Thoracic aorta (tissue), 2 donors: ENCODE measurements around the gene ZBTB26. TPM values are rescaled to one million over a fixed set of nuclear protein-coding genes. Genes with fewer than 3 reads are reported as not detected.

ENCODE experiments used
- ATAC-seq: fragments of 150-250 bp; one replicate; pipeline ENCODE4 v1.8.0; 2017; ENCODE audit warnings: low read depth; ENCODE audit not compliant: insufficient number of reproducible peaks, low FRiP score
- DNase-seq: peaks from one replicate; pipeline ENCODE4 v3.0.0-alpha.2; 2020; ENCODE audit warnings: low spot score
- H3K27ac ChIP-seq, 2 donors: fragments of 200-600 bp; sonication (generic); 1 replicate in 1 of 2; 2 replicates in 1 of 2; pipeline ENCODE4 v1.5.1; 2016; ENCODE audit warnings: mild to moderate bottlenecking in 2 of 2, moderate library complexity in 2 of 2
- H3K27me3 ChIP-seq: fragments of 200-600 bp; sonication (generic); replicated peaks from 2 replicates; pipeline ENCODE4 v1.6.0; 2016; ENCODE audit warnings: mild to moderate bottlenecking; ENCODE audit not compliant: insufficient read depth
- H3K36me3 ChIP-seq: fragments of 200-600 bp; sonication (generic); one replicate; pipeline ENCODE4 v1.5.1; 2016
- H3K4me1 ChIP-seq, 2 donors: fragments of 200-600 bp; sonication (generic); 1 replicate in 1 of 2; 2 replicates in 1 of 2; pipeline versions ENCODE4 v1.5.1 to v1.6.0; 2016; ENCODE audit warnings: low read depth in 2 of 2, mild to moderate bottlenecking in 1 of 2; ENCODE audit not compliant: control insufficient read depth in 1 of 2
- H3K4me3 ChIP-seq: fragments of 200-600 bp; sonication (generic); 2 replicates; pipeline ENCODE4 v1.5.1; 2016; ENCODE audit warnings: mild to moderate bottlenecking
- H3K9me3 ChIP-seq: fragments of 200-600 bp; sonication (generic); 2 replicates; pipeline ENCODE4 v1.5.1; 2016
- total RNA-seq, 2 donors: library from RNA; depleted of rRNA; stranded (reverse); fragments of >200 nt; gene quantifications; one replicate each; pipeline versions ENCODE4 v1.1.0 to v1.2.3, GENCODE V29; 2016
- TF ChIP-seq, protein P1 (sequence below): fragments of 200-600 bp; sonication (generic); IDR thresholded peaks from one replicate; pipeline ENCODE4 v1.5.1; 2019; ENCODE audit warnings: antibody characterized with exemption

The ZBTB26 gene
- total RNA-seq, 2 donors from 2014 or later, result 4.9 to 8.3 TPM

DNA sequence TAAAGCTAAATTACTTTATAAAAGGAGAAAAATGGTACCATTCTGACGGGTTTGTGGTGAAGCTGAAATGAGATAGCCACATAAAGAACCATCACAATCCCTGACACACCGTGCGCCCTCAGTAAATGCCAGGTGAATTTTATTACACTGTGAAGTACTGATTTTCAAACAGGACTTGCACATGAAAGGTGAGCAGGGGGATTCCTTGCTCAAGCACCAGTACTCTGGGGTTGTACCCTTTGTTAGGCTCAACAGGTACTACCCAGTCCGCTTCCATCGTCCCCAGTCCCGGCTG lies 9.1 kb upstream of the ZBTB26 start:
- peaks cover 12 to 35% of the 10 kb centered on the region in 2 donors for H3K4me1 ChIP-seq
- no peaks in the 10 kb centered on the region for H3K9me3 ChIP-seq
- H3K27me3 ChIP-seq, result no peaks in the 10 kb centered on the region
- H3K27ac ChIP-seq, result peak overlapping the region in 1 of 2 donors; percentile 76
- peaks cover 10% of the 10 kb centered on the region for H3K36me3 ChIP-seq
- TF ChIP-seq, protein P1, sequence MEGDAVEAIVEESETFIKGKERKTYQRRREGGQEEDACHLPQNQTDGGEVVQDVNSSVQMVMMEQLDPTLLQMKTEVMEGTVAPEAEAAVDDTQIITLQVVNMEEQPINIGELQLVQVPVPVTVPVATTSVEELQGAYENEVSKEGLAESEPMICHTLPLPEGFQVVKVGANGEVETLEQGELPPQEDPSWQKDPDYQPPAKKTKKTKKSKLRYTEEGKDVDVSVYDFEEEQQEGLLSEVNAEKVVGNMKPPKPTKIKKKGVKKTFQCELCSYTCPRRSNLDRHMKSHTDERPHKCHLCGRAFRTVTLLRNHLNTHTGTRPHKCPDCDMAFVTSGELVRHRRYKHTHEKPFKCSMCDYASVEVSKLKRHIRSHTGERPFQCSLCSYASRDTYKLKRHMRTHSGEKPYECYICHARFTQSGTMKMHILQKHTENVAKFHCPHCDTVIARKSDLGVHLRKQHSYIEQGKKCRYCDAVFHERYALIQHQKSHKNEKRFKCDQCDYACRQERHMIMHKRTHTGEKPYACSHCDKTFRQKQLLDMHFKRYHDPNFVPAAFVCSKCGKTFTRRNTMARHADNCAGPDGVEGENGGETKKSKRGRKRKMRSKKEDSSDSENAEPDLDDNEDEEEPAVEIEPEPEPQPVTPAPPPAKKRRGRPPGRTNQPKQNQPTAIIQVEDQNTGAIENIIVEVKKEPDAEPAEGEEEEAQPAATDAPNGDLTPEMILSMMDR, result no peak
- peak overlapping the region; percentile 94 for H3K4me3 ChIP-seq
- DNase-seq (no peak), ATAC-seq (no peak)

DNA sequence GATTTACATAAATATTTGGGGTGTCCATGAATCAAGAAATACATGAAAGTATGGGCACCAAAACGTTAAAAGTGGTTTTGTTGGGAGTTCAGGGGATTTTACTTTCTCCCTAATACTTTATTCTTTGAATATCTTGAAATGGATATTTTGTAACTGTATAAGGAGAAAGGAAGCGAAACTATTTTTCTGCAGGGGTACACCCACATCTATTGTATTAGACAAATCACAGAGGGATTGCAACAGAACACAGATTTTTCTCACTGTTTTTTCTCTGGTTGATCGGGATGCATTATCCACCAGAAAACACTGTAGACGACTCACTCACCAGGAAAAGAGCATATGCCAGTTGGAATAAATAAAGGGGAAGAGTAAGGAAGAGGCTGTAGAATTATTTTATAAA lies 8.3 kb upstream of the ZBTB26 start:
- ATAC-seq (no peak), DNase-seq (no peak)
- peaks cover 10% of the 10 kb centered on the region for H3K36me3 ChIP-seq
- H3K4me3 ChIP-seq, result no peak overlapping the region
- TF ChIP-seq, protein P1, result no peak
- H3K27me3 ChIP-seq, result no peaks in the 10 kb centered on the region
- H3K27ac ChIP-seq, result no peak overlapping the region
- no peaks in the 10 kb centered on the region for H3K9me3 ChIP-seq
- H3K4me1 ChIP-seq, result peaks cover 12 to 27% of the 10 kb centered on the region in 2 donors

- ATAC-seq (no peak), DNase-seq (no peak)
- Histone ChIP-seq H3K4me3 (no peak overlapping the region), H3K27me3 (no peaks in the 10 kb centered on the region), H3K4me1 (peaks cover 15 to 24% of the 10 kb centered on the region in 2 donors), H3K27ac (no peak overlapping the region), H3K36me3 (peaks cover 10% of the 10 kb centered on the region), H3K9me3 (no peaks in the 10 kb centered on the region)
- TF ChIP-seq, protein P1, result no peak
Observed at GRCh38 chr9:122936883-122937282, 5.6 kb upstream of the ZBTB26 start.

DNA sequence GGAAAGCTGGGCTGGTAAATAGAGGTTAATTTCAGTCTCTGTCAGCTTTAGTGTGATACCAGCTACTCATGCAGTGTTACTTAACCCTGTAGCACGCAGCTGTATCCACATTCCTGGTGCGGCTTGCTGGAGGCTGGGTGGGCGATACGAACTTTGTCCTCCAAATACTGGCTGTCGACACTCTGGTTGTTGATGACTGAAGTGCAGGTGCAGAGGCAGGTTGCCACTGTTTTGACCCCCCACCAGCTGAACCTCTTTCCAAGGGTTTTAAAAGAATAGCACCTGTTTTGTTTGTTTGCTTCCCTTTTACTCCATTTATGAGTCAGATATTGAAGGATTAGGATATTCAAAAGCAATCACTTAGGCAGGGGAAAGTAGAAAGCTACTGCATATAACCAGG lies 5.2 kb upstream of the ZBTB26 start:
- H3K27me3 ChIP-seq, result no peaks in the 10 kb centered on the region
- H3K4me1 ChIP-seq, result peaks cover 13 to 22% of the 10 kb centered on the region in 2 donors
- H3K36me3 ChIP-seq, result peaks cover 10% of the 10 kb centered on the region
- H3K27ac ChIP-seq, result no peak overlapping the region
- ATAC-seq (no peak), DNase-seq (no peak)
- no peaks in the 10 kb centered on the region for H3K9me3 ChIP-seq
- no peak overlapping the region for H3K4me3 ChIP-seq
- TF ChIP-seq, protein P1, result no peak

DNA sequence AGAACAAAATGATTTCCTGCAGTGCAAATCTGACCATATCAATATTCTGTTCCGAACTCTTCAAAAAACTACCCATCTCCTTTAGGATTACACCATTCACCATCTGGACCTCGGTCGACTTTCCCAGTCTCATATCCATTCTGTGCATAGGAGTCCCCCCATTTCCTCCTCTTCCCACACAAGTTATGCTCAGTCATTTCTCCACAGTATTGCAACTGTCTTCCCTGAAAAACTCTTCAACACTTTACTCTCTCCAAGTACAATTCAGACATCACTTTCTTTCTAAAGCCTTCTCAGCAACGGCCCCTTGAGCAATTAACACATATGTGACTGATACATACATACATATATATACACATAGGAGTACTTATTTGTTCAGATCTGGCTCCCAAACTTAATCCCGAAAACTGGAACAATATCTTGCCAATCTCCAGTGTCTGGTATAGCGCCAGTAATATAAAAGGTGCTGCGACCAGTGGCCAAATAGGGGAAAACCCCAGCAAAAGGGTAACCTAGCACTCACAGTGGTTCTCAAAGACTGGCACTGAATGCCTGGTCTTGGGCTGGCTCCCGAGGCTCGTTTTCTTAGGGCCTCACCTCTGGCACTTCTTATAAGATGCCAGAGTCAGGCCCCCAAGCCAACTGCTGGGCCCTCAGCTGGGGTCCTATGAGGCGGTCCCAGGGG lies 629 bp downstream of the ZBTB26 start:
- peak overlapping the region; percentile 93 for H3K4me3 ChIP-seq
- peak overlapping the region; percentile 82 to 84 for H3K27ac ChIP-seq
- no peaks in the 10 kb centered on the region for H3K36me3 ChIP-seq
- no peaks in the 10 kb centered on the region for H3K9me3 ChIP-seq
- H3K4me1 ChIP-seq, result peaks cover 18 to 31% of the 10 kb centered on the region in 2 donors
- no peaks in the 10 kb centered on the region for H3K27me3 ChIP-seq
- TF ChIP-seq, protein P1, result no peak
- DNase-seq (no peak), ATAC-seq (no peak)
